Fibroblast of lung (primary cell): Measurements from ENCODE around the gene NR3C1. TPM values are rescaled to one million over a fixed set of nuclear protein-coding genes. Genes with fewer than 3 reads are reported as not detected.

Experiments
- DNase-seq, 2 donors: peaks; one replicate each; pipeline versions ENCODE4 v3.0.0 to v3.0.0-alpha.2; 2010; ENCODE audit warnings: low read depth in 2 of 2
- H2AFZ ChIP-seq: 2 replicates; pipeline ENCODE4 v1.5.1; 2012; ENCODE audit warnings: low read length, control low read depth, inconsistent platforms
- H3K27ac ChIP-seq: 2 replicates; pipeline ENCODE4 v1.5.1; 2011; ENCODE audit warnings: low read length, control low read depth; ENCODE audit not compliant: insufficient read depth
- H3K27me3 ChIP-seq: 2 replicates; pipeline ENCODE4 v1.5.1; 2011; ENCODE audit warnings: mild to moderate bottlenecking, low read length; ENCODE audit not compliant: control insufficient read depth, insufficient read depth
- H3K36me3 ChIP-seq: 2 replicates; pipeline ENCODE4 v1.5.1; 2011; ENCODE audit warnings: low read length; ENCODE audit not compliant: control insufficient read depth, insufficient read depth
- H3K4me1 ChIP-seq: 2 replicates; pipeline ENCODE4 v1.5.1; 2011; ENCODE audit warnings: low read length; ENCODE audit not compliant: control insufficient read depth, insufficient read depth; ENCODE audit errors: extremely low read depth
- H3K4me2 ChIP-seq: 2 replicates; pipeline ENCODE4 v1.5.1; 2011; ENCODE audit warnings: low read length, control low read depth; ENCODE audit not compliant: insufficient read depth; ENCODE audit errors: extremely low read depth
- H3K4me3 ChIP-seq, 4 experiments: fragments of 200-600 bp in 1 of 4; sonication (generic) in 1 of 4; replicated peaks in 1 of 4; 2 replicates each; pipeline ENCODE4 v1.5.1; 2011 to 2016; ENCODE audit warnings: low read length in 4 of 4, low read depth in 3 of 4, mild to moderate bottlenecking in 3 of 4, control low read depth in 2 of 4, inconsistent platforms in 1 of 4, mixed read lengths in 1 of 4; ENCODE audit not compliant: insufficient read depth in 1 of 4; ENCODE audit errors: control extremely low read depth in 1 of 4
- H3K79me2 ChIP-seq: 2 replicates; pipeline ENCODE4 v1.5.1; 2012; ENCODE audit warnings: mild to moderate bottlenecking, low read length, inconsistent platforms; ENCODE audit not compliant: control insufficient read depth, insufficient read depth
- H3K9ac ChIP-seq: 2 replicates; pipeline ENCODE4 v1.5.1; 2011; ENCODE audit warnings: mild to moderate bottlenecking, low read length, control low read depth; ENCODE audit not compliant: insufficient read depth
- H3K9me3 ChIP-seq: 2 replicates; pipeline ENCODE4 v1.5.1; 2012; ENCODE audit warnings: low read depth, low read length; ENCODE audit not compliant: control insufficient read depth, insufficient read depth
- H4K20me1 ChIP-seq: 2 replicates; pipeline ENCODE4 v1.5.1; 2011; ENCODE audit warnings: low read length; ENCODE audit not compliant: control insufficient read depth, insufficient read depth; ENCODE audit errors: extremely low read depth
- CTCF ChIP-seq, 2 donors: IDR thresholded peaks in 1 of 2; conservative IDR thresholded peaks in 1 of 2; 1 replicate in 1 of 2; 2 replicates in 1 of 2; pipeline ENCODE4 v1.5.1; 2011 to 2012; ENCODE audit warnings: low read length in 2 of 2, control low read depth in 1 of 2, inconsistent platforms in 1 of 2, low read depth in 1 of 2, mild to moderate bottlenecking in 1 of 2
- EZH2 ChIP-seq: IDR thresholded peaks from 2 replicates; pipeline ENCODE4 v1.5.1; 2012; ENCODE audit warnings: low read length, control low read depth, mild to moderate bottlenecking; ENCODE audit errors: missing control alignments
- polyA plus RNA-seq, 2 donors: library from polyadenylated mRNA; depleted of rRNA in 1 of 2; stranded (reverse) in 1 of 2; unstranded in 1 of 2; fragments of >200 nt; gene quantifications; 2 replicates each; pipeline ENCODE4 v1.2.1, GENCODE V29; 2011 to 2012; ENCODE audit warnings: missing spikeins in 1 of 2
- total RNA-seq: library from RNA; depleted of rRNA; stranded (reverse); fragments of >200 nt; gene quantifications from 2 replicates; pipeline ENCODE4 v1.2.1, GENCODE V29; 2014

NR3C1 gene
- total and polyA plus RNA-seq, 2 donors (not counting 1 experiment from before 2014, with no cell fraction given), result 85.3 to 126 TPM

GRCh38 chr5:143274952-143275351 is 128.5 kb downstream of the NR3C1 start:
- no peaks in the 10 kb centered on the region for H3K79me2 ChIP-seq
- no peaks in the 10 kb centered on the region for H3K9me3 ChIP-seq
- no peaks in the 10 kb centered on the region for H4K20me1 ChIP-seq
- no peak for DNase-seq
- H3K36me3 ChIP-seq, result no peaks in the 10 kb centered on the region
- no peaks in the 10 kb centered on the region for H3K4me1 ChIP-seq
- H2AFZ ChIP-seq, result no peak overlapping the region
- H3K27ac ChIP-seq, result no peak overlapping the region
- no peak overlapping the region for H3K9ac ChIP-seq
- no peak for TF ChIP-seq CTCF (conservative IDR thresholded peaks at IDR 0.05 in 1 of 2, IDR thresholded peaks at IDR 0.05 in 1 of 2; ENCODE audit: low read depth in 1 of 2, low read length in 2 of 2)
- TF ChIP-seq EZH2, result no peak
- H3K4me3 ChIP-seq, result no peak overlapping the region
- H3K4me2 ChIP-seq, result no peak overlapping the region
- H3K27me3 ChIP-seq, result no peaks in the 10 kb centered on the region

GRCh38 chr5:143271431-143271830 is 132.1 kb downstream of the NR3C1 start:
- Histone ChIP-seq H3K27me3 (no peaks in the 10 kb centered on the region), H3K4me1 (no peaks in the 10 kb centered on the region), H2AFZ (no peak overlapping the region), H3K27ac (no peak overlapping the region), H3K79me2 (no peaks in the 10 kb centered on the region), H3K4me3 (no peak overlapping the region), H3K36me3 (no peaks in the 10 kb centered on the region), H3K9ac (no peak overlapping the region), H3K4me2 (no peak overlapping the region), H3K9me3 (no peaks in the 10 kb centered on the region), H4K20me1 (no peaks in the 10 kb centered on the region)
- TF ChIP-seq CTCF (conservative IDR thresholded peaks at IDR 0.05 in 1 of 2, IDR thresholded peaks at IDR 0.05 in 1 of 2; ENCODE audit: low read depth in 1 of 2, low read length in 2 of 2), result no peak
- no peak for TF ChIP-seq EZH2
- DNase-seq, result no peak

- no peak overlapping the region for H3K27ac ChIP-seq
- no peak for DNase-seq
- no peaks in the 10 kb centered on the region for H4K20me1 ChIP-seq
- peaks cover 5% of the 10 kb centered on the region for H3K4me1 ChIP-seq
- H3K9me3 ChIP-seq, result no peaks in the 10 kb centered on the region
- no peak overlapping the region for H2AFZ ChIP-seq
- no peak overlapping the region for H3K4me3 ChIP-seq
- no peaks in the 10 kb centered on the region for H3K79me2 ChIP-seq
- H3K27me3 ChIP-seq, result no peaks in the 10 kb centered on the region
- H3K4me2 ChIP-seq, result no peak overlapping the region
- no peak overlapping the region for H3K9ac ChIP-seq
- TF ChIP-seq EZH2 (no peak), CTCF (conservative IDR thresholded peaks at IDR 0.05 in 1 of 2, IDR thresholded peaks at IDR 0.05 in 1 of 2; ENCODE audit: low read depth in 1 of 2, low read length in 2 of 2) (no peak)
- no peaks in the 10 kb centered on the region for H3K36me3 ChIP-seq
These were observed 135.1 kb downstream of the NR3C1 start for GRCh38 chr5:143268388-143268787.
